CD4-positive, alpha-beta T cell treated with Interleukin-12 subunit alpha and Interleukin-12 subunit beta, for 1 hour (primary cell): ENCODE measurements around the gene CTAG2.
"Not testable (repeated sequence)": the region's sequence is repeated elsewhere in the genome, so short reads cannot be mapped to it uniquely, and the experiment has no call there.

Experiments used
- DNase-seq: peaks from one replicate; pipeline ENCODE4 v3.0.0-alpha.2; 2020

The CTAG2 gene

GRCh38 chrX:154645745-154646378 lies 7.5 kb downstream of the CTAG2 start:
- DNase-seq: not testable (repeated sequence)

- DNase-seq: not testable (repeated sequence)
Observed at GRCh38 chrX:154643708-154644107, 9.7 kb downstream of the CTAG2 start.

- not testable (repeated sequence) for DNase-seq
Observed at GRCh38 chrX:154641740-154642139, 11.6 kb downstream of the CTAG2 start.

GRCh38 chrX:154633661-154634060 lies 19.7 kb downstream of the CTAG2 start:
- not testable (repeated sequence) for DNase-seq

GRCh38 chrX:154630949-154631348 lies 22.4 kb downstream of the CTAG2 start:
- not testable (repeated sequence) for DNase-seq

GRCh38 chrX:154628960-154629359 lies 24.4 kb downstream of the CTAG2 start:
- DNase-seq: not testable (repeated sequence)

GRCh38 chrX:154620767-154621414 lies 32.5 kb downstream of the CTAG2 start:
- DNase-seq: not testable (repeated sequence)

- not testable (repeated sequence) for DNase-seq
Observed at GRCh38 chrX:154619182-154619581, 34.2 kb downstream of the CTAG2 start, which contains the start of gene CTAG1B. Gene CTAG1B, minus strand, starts transcription at chrX:154619282. Its CDS starts 64 bp downstream, at chrX:154619218.

GRCh38 chrX:154613586-154613985 lies 39.8 kb downstream of the CTAG2 start:
- not testable (repeated sequence) for DNase-seq

- not testable (repeated sequence) for DNase-seq
Observed at GRCh38 chrX:154611146-154611545, 42.2 kb downstream of the CTAG2 start.

- DNase-seq: not testable (repeated sequence)
Observed at GRCh38 chrX:154608823-154609222, 44.6 kb downstream of the CTAG2 start.

GRCh38 chrX:154607976-154608375 lies 45.4 kb downstream of the CTAG2 start:
- DNase-seq: not testable (repeated sequence)

GRCh38 chrX:154607370-154607769 lies 46.0 kb downstream of the CTAG2 start:
- DNase-seq: no peak

GRCh38 chrX:154605566-154605965 lies 47.8 kb downstream of the CTAG2 start:
- no peak for DNase-seq

GRCh38 chrX:154603438-154604430 lies 49.6 kb downstream of the CTAG2 start:
- no peak for DNase-seq

- DNase-seq: no peak
Observed at GRCh38 chrX:154602766-154603437, 50.5 kb downstream of the CTAG2 start.

- no peak for DNase-seq
Observed at GRCh38 chrX:154602226-154602625, 51.2 kb downstream of the CTAG2 start.
